GM03348 (cell line): ENCODE results near the gene NUDCD2.
"Not testable (repeated sequence)": the region's sequence is repeated elsewhere in the genome, so short reads cannot be mapped to it uniquely, and the experiment has no call there.

Experiments
- DNase-seq: peaks from one replicate; pipeline ENCODE4 v3.0.0; 2012; ENCODE audit warnings: low spot score

Gene NUDCD2

GRCh38 chr5:163467682-163468081 is 7.8 kb upstream of the NUDCD2 start:
- no peak for DNase-seq

- DNase-seq, result no peak
These were observed 3.1 kb upstream of the NUDCD2 start for GRCh38 chr5:163463063-163463435.

GRCh38 chr5:163460562-163461171 is 765 bp upstream of the NUDCD2 start, which contains the start of gene HMMR:
Gene HMMR, plus strand, starts transcription at chr5:163460632. Its CDS starts 61 bp downstream, at chr5:163460693.
- DNase-seq, result no peak

GRCh38 chr5:163459462-163459818 is 462 bp downstream of the NUDCD2 start:
- DNase-seq, result no peak

GRCh38 chr5:163458778-163459385 is 1.0 kb downstream of the NUDCD2 start:
- no peak for DNase-seq

GRCh38 chr5:163456840-163457239 is 3.1 kb downstream of the NUDCD2 start:
- no peak for DNase-seq

GRCh38 chr5:163456029-163456589 is 3.8 kb downstream of the NUDCD2 start:
- DNase-seq, result no peak

GRCh38 chr5:163455406-163455805 is 4.5 kb downstream of the NUDCD2 start:
- not testable (repeated sequence) for DNase-seq

GRCh38 chr5:163453705-163454104 is 6.2 kb downstream of the NUDCD2 start:
- peak; percentile 27 for DNase-seq

- no peak for DNase-seq
These were observed 8.4 kb downstream of the NUDCD2 start for GRCh38 chr5:163451489-163451888.

GRCh38 chr5:163448491-163448890 is 11.4 kb downstream of the NUDCD2 start:
- DNase-seq, result no peak

GRCh38 chr5:163447875-163448274 is 12.0 kb downstream of the NUDCD2 start:
- DNase-seq, result no peak

- DNase-seq, result no peak
These were observed 12.7 kb downstream of the NUDCD2 start for GRCh38 chr5:163447191-163447590.

- no peak for DNase-seq
These were observed 14.6 kb downstream of the NUDCD2 start for GRCh38 chr5:163445345-163445744.

- no peak for DNase-seq
These were observed 15.4 kb downstream of the NUDCD2 start for GRCh38 chr5:163444526-163444925.

GRCh38 chr5:163440954-163441353 is 18.9 kb downstream of the NUDCD2 start:
- no peak for DNase-seq

- no peak for DNase-seq
These were observed 20.8 kb downstream of the NUDCD2 start for GRCh38 chr5:163439092-163439425.

GRCh38 chr5:163437309-163438182 is 22.4 kb downstream of the NUDCD2 start, which contains the start of gene CCNG1:
Gene CCNG1, plus strand, starts transcription at chr5:163437595. Its CDS starts 1,662 bp downstream, at chr5:163439257.
- peak; percentile 95 for DNase-seq

- DNase-seq, result no peak
These were observed 22.9 kb downstream of the NUDCD2 start for GRCh38 chr5:163437011-163437308.

- no peak for DNase-seq
These were observed 23.4 kb downstream of the NUDCD2 start for GRCh38 chr5:163436515-163436914.

- no peak for DNase-seq
These were observed 25.5 kb downstream of the NUDCD2 start for GRCh38 chr5:163434401-163434866.

- DNase-seq, result no peak
These were observed 26.6 kb downstream of the NUDCD2 start for GRCh38 chr5:163433271-163433670.

- no peak for DNase-seq
These were observed 27.4 kb downstream of the NUDCD2 start for GRCh38 chr5:163432544-163432943.
